HCT116 (cell line): Measurements from ENCODE around the gene SDK2. TPM values are rescaled to one million over a fixed set of nuclear protein-coding genes. Genes with fewer than 3 reads are reported as not detected.

Experiments
- ATAC-seq: fragments of 200-7000 bp; cut with Tn5 transposase; 2 replicates; pipeline ENCODE4 v1.9.1; 2020; ENCODE audit warnings: mild to moderate bottlenecking, moderate library complexity
- BruUV-seq: library from RNA; stranded (reverse); fragments of 400-500 nt; replicated peaks from 2 replicates; lab custom pipeline; 2021; lab: Mats Ljungman, UMichigan
- CTCF ChIA-PET: fragments of 300-600 bp; sonication (Branson Sonifier 250); formaldehyde crosslinking; loops from one replicate; lab custom pipeline; 2021; ENCODE audit warnings: antibody characterized with exemption; lab: Charles Lee
- POLR2A ChIA-PET: fragments of 300-600, 350-600 bp; sonication (Branson Sonifier 250); formaldehyde crosslinking; loops from one replicate; lab custom pipeline; 2021; ENCODE audit warnings: antibody characterized with exemption; lab: Charles Lee
- RAD21 ChIA-PET, 2 experiments: fragments of 300-600 bp; sonication (Branson Sonifier 250); formaldehyde crosslinking; loops; one replicate each; lab custom pipeline; 2023; ENCODE audit warnings: low total read pairs in 2 of 2; ENCODE audit not compliant: uncharacterized antibody in 2 of 2, unreplicated experiment in 2 of 2, low non-redundant PET in 1 of 2; lab: Charles Lee
- DNase-seq: peaks from one replicate; pipeline ENCODE4 v3.0.0-alpha.2; 2010; ENCODE audit warnings: low read depth, low spot score
- H2AFZ ChIP-seq: fragments of 200-600 bp; shearing (Covaris generic), sonication (generic); 2 replicates; pipeline ENCODE4 v1.6.1; 2017; ENCODE audit warnings: low read depth, mixed run types, mixed read lengths, antibody characterized with exemption, low read length; ENCODE audit not compliant: poor library complexity, severe bottlenecking
- H3K27ac ChIP-seq: 2 replicates; pipeline ENCODE4 v1.5.1; 2012; ENCODE audit warnings: low read depth, low read length
- H3K27me3 ChIP-seq: fragments of 200-600 bp; sonication (generic); 2 replicates; pipeline ENCODE4 v1.6.1; 2016; ENCODE audit warnings: mixed run types, low read length, mixed read lengths; ENCODE audit not compliant: insufficient read depth
- H3K36me3 ChIP-seq, 2 experiments: fragments of 200-500 bp in 1 of 2; fragments of 200-600 bp in 1 of 2; sonication (Bioruptor generic) in 1 of 2; sonication (generic) in 1 of 2; 2 replicates each; pipeline versions ENCODE4 v1.5.1 to v1.6.1; 2014 to 2016; ENCODE audit warnings: low read length in 2 of 2, inconsistent platforms in 1 of 2, mixed read lengths in 1 of 2, mixed run types in 1 of 2; ENCODE audit not compliant: insufficient read depth in 2 of 2, control insufficient read depth in 1 of 2
- H3K4me1 ChIP-seq, 2 experiments: fragments of 200-600 bp in 1 of 2; sonication (generic) in 1 of 2; 2 replicates each; pipeline versions ENCODE4 v1.5.1 to v1.6.1; 2012 to 2017; ENCODE audit warnings: low read length in 2 of 2, inconsistent platforms in 1 of 2, mild to moderate bottlenecking in 1 of 2, mixed read lengths in 1 of 2, mixed run types in 1 of 2, moderate library complexity in 1 of 2; ENCODE audit not compliant: insufficient read depth in 2 of 2, control insufficient read depth in 1 of 2
- H3K4me2 ChIP-seq: fragments of 200-600 bp; sonication (generic); 2 replicates; pipeline ENCODE4 v1.6.1; 2017; ENCODE audit warnings: mixed run types, low read length, mixed read lengths
- H3K4me3 ChIP-seq, 2 experiments: fragments of 200-600 bp in 1 of 2; sonication (generic) in 1 of 2; replicated peaks in 1 of 2; 2 replicates each; pipeline ENCODE4 v1.5.1; 2011 to 2016; ENCODE audit warnings: low read length in 2 of 2, control low read depth in 1 of 2, low read depth in 1 of 2, mild to moderate bottlenecking in 1 of 2, mixed read lengths in 1 of 2, mixed run types in 1 of 2
- H3K79me2 ChIP-seq: fragments of 200-600 bp; sonication (generic); 2 replicates; pipeline ENCODE4 v1.6.1; 2017; ENCODE audit warnings: mild to moderate bottlenecking, mixed run types, low read length, moderate library complexity, mixed read lengths; ENCODE audit not compliant: insufficient read depth
- H3K9ac ChIP-seq: fragments of 200-600 bp; sonication (generic); 2 replicates; pipeline ENCODE4 v1.6.1; 2016; ENCODE audit warnings: low read length, mixed read lengths
- H3K9me2 ChIP-seq: fragments of 200-600 bp; sonication (generic), shearing (Covaris generic); 2 replicates; pipeline ENCODE4 v1.6.1; 2017; ENCODE audit warnings: mixed run types, mild to moderate bottlenecking, moderate library complexity; ENCODE audit not compliant: insufficient read depth
- H3K9me3 ChIP-seq, 2 experiments: fragments of 200-500 bp in 1 of 2; fragments of 200-600 bp in 1 of 2; sonication (Bioruptor generic) in 1 of 2; sonication (generic) in 1 of 2; 2 replicates each; pipeline ENCODE4 v1.6.1; 2014 to 2017; ENCODE audit warnings: low read length in 2 of 2, mixed read lengths in 2 of 2, inconsistent platforms in 1 of 2, low read depth in 1 of 2, mild to moderate bottlenecking in 1 of 2, mixed run types in 1 of 2, moderate library complexity in 1 of 2; ENCODE audit not compliant: control insufficient read depth in 1 of 2, insufficient read depth in 1 of 2
- H4K20me1 ChIP-seq: fragments of 200-600 bp; sonication (generic), shearing (Covaris generic); 2 replicates; pipeline ENCODE4 v1.6.1; 2017; ENCODE audit warnings: mixed run types, mild to moderate bottlenecking, moderate library complexity; ENCODE audit not compliant: insufficient read depth
- EGR1 ChIP-seq: IDR thresholded peaks from 2 replicates; pipeline ENCODE4 v1.6.1; 2012; ENCODE audit warnings: low read depth
- ELF1 ChIP-seq: IDR thresholded peaks from 2 replicates; pipeline ENCODE4 v1.6.1; 2012; ENCODE audit warnings: low read depth, borderline replicate concordance
- EZH2 ChIP-seq: fragments of 200-600 bp; sonication (generic); IDR thresholded peaks from 2 replicates; pipeline ENCODE4 v1.6.1; 2017; ENCODE audit warnings: antibody characterized with exemption, mixed run types
- EZH2phosphoT487 ChIP-seq: fragments of 200-600 bp; IDR thresholded peaks from 2 replicates; pipeline ENCODE4 v1.6.1; 2018; ENCODE audit warnings: antibody characterized with exemption, borderline replicate concordance
- FOSL1 ChIP-seq: IDR thresholded peaks from 2 replicates; pipeline ENCODE4 v1.6.1; 2012; ENCODE audit warnings: low read depth
- POLR2AphosphoS5 ChIP-seq: IDR thresholded peaks from 2 replicates; pipeline ENCODE4 v1.6.1; 2011; ENCODE audit warnings: mild to moderate bottlenecking, low read depth, low read length, moderate library complexity
- RAD21 ChIP-seq: IDR thresholded peaks from 2 replicates; pipeline ENCODE4 v1.6.1; 2012; ENCODE audit warnings: low read depth, mild to moderate bottlenecking
- REST ChIP-seq: IDR thresholded peaks from 2 replicates; pipeline ENCODE4 v1.6.1; 2012; ENCODE audit warnings: low read depth
- SP1 ChIP-seq: IDR thresholded peaks from 2 replicates; pipeline ENCODE4 v1.6.1; 2012; ENCODE audit warnings: low read depth
- SRF ChIP-seq: IDR thresholded peaks from 2 replicates; pipeline ENCODE4 v1.6.1; 2012; ENCODE audit warnings: low read depth
- TCF7L2 ChIP-seq: IDR thresholded peaks from 2 replicates; pipeline ENCODE4 v1.7.0; 2011; ENCODE audit warnings: borderline replicate concordance, inconsistent platforms; ENCODE audit not compliant: insufficient read depth, insufficient read length; ENCODE audit errors: extremely low read depth
- YY1 ChIP-seq: IDR thresholded peaks from 2 replicates; pipeline ENCODE4 v1.6.1; 2011; ENCODE audit warnings: low read length, low read depth, moderate library complexity, mild to moderate bottlenecking; ENCODE audit not compliant: insufficient replicate concordance; ENCODE audit errors: extremely low read depth
- ZFX ChIP-seq: fragments of 450-650 bp; IDR thresholded peaks from 2 replicates; pipeline ENCODE4 v1.6.1; 2017
- ZNF274 ChIP-seq: fragments of 200-500 bp; sonication (Bioruptor generic); IDR thresholded peaks from 2 replicates; pipeline ENCODE4 v1.6.1; 2014; ENCODE audit warnings: mild to moderate bottlenecking, low read depth, low read length, inconsistent platforms
- intact Hi-C: fragments of 100-400 bp; cut with micrococcal nuclease; formaldehyde crosslinking; loops from 2 replicates; pipeline ENCODE4 v1.10.0; 2022
- total RNA-seq: library from RNA; stranded (reverse); gene quantifications from one replicate; pipeline ENCODE4 v1.2.1, GENCODE V29; 2021; ENCODE audit not compliant: unreplicated experiment
- TF ChIP-seq, protein P1 (sequence below): IDR thresholded peaks from 2 replicates; pipeline ENCODE4 v1.6.1; 2011; ENCODE audit warnings: mild to moderate bottlenecking, low read length, moderate library complexity; ENCODE audit not compliant: insufficient replicate concordance; ENCODE audit errors: extremely low read depth

Gene SDK2
- total RNA-seq, 1 experiment from 2014 or later: 0.10 TPM

DNA sequence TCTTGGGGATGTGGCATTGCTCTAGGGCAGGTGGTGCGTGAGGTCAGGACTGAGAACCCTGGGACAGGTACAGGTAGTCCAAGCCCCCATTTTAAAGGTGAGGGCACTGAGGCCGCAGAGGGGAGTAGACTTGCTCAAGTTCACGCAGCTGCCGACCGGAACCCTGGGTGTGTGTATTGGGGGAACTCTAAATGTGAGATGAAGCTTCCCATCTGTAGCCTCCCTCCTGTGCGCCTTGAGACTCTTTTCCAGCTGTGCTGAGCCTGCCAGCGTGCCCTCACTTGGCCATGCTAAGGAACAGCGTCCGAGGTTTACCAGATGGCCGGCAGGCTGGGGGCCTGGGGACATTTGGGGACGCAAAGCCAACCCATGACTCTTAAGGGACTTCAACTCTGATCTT is 253.4 kb downstream of the SDK2 start:
- ChIA-PET RAD21 (no interaction called here), CTCF (interaction anchor here (1.4 kb wide), 1 partner anchor 21 kb away, joined by 5 read pairs; no protein-coding TSS in a partner anchor), POLR2A (no interaction called here)
- BruUV-seq: no TSS peak
- H3K4me1 ChIP-seq: no peaks in the 10 kb centered on the region
- H3K79me2 ChIP-seq: no peaks in the 10 kb centered on the region
- H3K27ac ChIP-seq: no peak overlapping the region
- H4K20me1 ChIP-seq: no peaks in the 10 kb centered on the region
- H3K36me3 ChIP-seq: no peaks in the 10 kb centered on the region
- H3K9me3 ChIP-seq: no peaks in the 10 kb centered on the region
- TF ChIP-seq ZFX: no peak
- TF ChIP-seq SP1: no peak
- no peak for TF ChIP-seq TCF7L2
- TF ChIP-seq ZNF274: no peak
- TF ChIP-seq EGR1: no peak
- no peak for TF ChIP-seq EZH2phosphoT487
- H3K27me3 ChIP-seq: no peaks in the 10 kb centered on the region
- ATAC-seq: no peak
- no peaks in the 10 kb centered on the region for H3K9me2 ChIP-seq
- H3K4me3 ChIP-seq: no peak overlapping the region
- H2AFZ ChIP-seq: no peak overlapping the region
- intact Hi-C loops: no loop called here
- no peak overlapping the region for H3K4me2 ChIP-seq
- DNase-seq: no peak
- H3K9ac ChIP-seq: no peak overlapping the region

- POLR2A ChIA-PET: no interaction called here
- TF ChIP-seq ZFX (no peak), FOSL1 (no peak), ZNF274 (no peak), YY1 (no peak), RAD21 (no peak), POLR2AphosphoS5 (no peak), ELF1 (no peak), SRF (no peak), EZH2 (no peak), REST (no peak)
- TF ChIP-seq, protein P1, sequence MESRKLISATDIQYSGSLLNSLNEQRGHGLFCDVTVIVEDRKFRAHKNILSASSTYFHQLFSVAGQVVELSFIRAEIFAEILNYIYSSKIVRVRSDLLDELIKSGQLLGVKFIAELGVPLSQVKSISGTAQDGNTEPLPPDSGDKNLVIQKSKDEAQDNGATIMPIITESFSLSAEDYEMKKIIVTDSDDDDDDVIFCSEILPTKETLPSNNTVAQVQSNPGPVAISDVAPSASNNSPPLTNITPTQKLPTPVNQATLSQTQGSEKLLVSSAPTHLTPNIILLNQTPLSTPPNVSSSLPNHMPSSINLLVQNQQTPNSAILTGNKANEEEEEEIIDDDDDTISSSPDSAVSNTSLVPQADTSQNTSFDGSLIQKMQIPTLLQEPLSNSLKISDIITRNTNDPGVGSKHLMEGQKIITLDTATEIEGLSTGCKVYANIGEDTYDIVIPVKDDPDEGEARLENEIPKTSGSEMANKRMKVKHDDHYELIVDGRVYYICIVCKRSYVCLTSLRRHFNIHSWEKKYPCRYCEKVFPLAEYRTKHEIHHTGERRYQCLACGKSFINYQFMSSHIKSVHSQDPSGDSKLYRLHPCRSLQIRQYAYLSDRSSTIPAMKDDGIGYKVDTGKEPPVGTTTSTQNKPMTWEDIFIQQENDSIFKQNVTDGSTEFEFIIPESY: no peak
These were observed 254.0 kb downstream of the SDK2 start for GRCh38 chr17:73390221-73390620.

More at GRCh38 chr17:73390221-73390620, 254.0 kb downstream of the SDK2 start:
- RAD21 ChIA-PET: no interaction called here
- Histone ChIP-seq H3K4me3 (no peak overlapping the region), H4K20me1 (no peaks in the 10 kb centered on the region), H3K9ac (no peak overlapping the region), H3K9me2 (no peaks in the 10 kb centered on the region), H3K27ac (no peak overlapping the region), H3K79me2 (no peaks in the 10 kb centered on the region), H3K36me3 (no peaks in the 10 kb centered on the region), H3K4me1 (no peaks in the 10 kb centered on the region), H3K27me3 (peaks cover 2% of the 10 kb centered on the region; the same call in 1 of the 2 replicates), H3K4me2 (no peak overlapping the region), H2AFZ (no peak overlapping the region), H3K9me3 (no peaks in the 10 kb centered on the region)
- BruUV-seq: no TSS peak
- CTCF ChIA-PET: interaction anchor here (1.4 kb wide), 2 partner anchors 20 to 31 kb away, joined by 3 to 5 read pairs; no protein-coding TSS in a partner anchor
- intact Hi-C loops: no loop called here
- ATAC-seq: no peak
- no peak for DNase-seq
